PC-9 (cell line): ENCODE results near the gene GPATCH3. TPM values are rescaled to one million over a fixed set of nuclear protein-coding genes. Genes with fewer than 3 reads are reported as not detected.
"Not testable (repeated sequence)": the region's sequence is repeated elsewhere in the genome, so short reads cannot be mapped to it uniquely, and the experiment has no call there.

Experiments used
- BruUV-seq: library from RNA; stranded (reverse); fragments of 400-500 nt; replicated peaks from 2 replicates; lab custom pipeline; 2021; lab: Mats Ljungman, UMichigan
- CTCF ChIA-PET: fragments of 300-600 bp; sonication (Branson Sonifier 250); formaldehyde crosslinking; loops from one replicate; lab custom pipeline; 2022; ENCODE audit warnings: antibody characterized with exemption; lab: Charles Lee
- POLR2A ChIA-PET: fragments of 300-600 bp; sonication (Branson Sonifier 250); formaldehyde crosslinking; loops from one replicate; lab custom pipeline; 2022; ENCODE audit warnings: antibody characterized with exemption; ENCODE audit not compliant: unreplicated experiment; lab: Charles Lee
- DNase-seq, 2 experiments: peaks; one replicate each; pipeline versions ENCODE4 v3.0.0 to v3.0.0-alpha.2; 2015 to 2022; ENCODE audit warnings: mixed read lengths in 1 of 2
- H2AFZ ChIP-seq: fragments of 200-600 bp; sonication (generic); 2 replicates; pipeline ENCODE4 v1.8.1; 2017; ENCODE audit warnings: antibody characterized with exemption
- H3F3A ChIP-seq: fragments of 200-600 bp; sonication (generic); 2 replicates; pipeline ENCODE4 v1.8.1; 2017; ENCODE audit warnings: antibody characterized with exemption, mild to moderate bottlenecking, low read depth; ENCODE audit not compliant: insufficient read depth
- H3K27ac ChIP-seq: fragments of 200-600 bp; sonication (generic); 2 replicates; pipeline ENCODE4 v1.6.1; 2016; ENCODE audit warnings: mixed run types
- H3K27me3 ChIP-seq: fragments of 200-600 bp; sonication (generic); 2 replicates; pipeline ENCODE4 v1.6.1; 2016; ENCODE audit warnings: low read depth, mixed run types; ENCODE audit not compliant: insufficient read depth
- H3K36me3 ChIP-seq: fragments of 200-600 bp; sonication (generic); 2 replicates; pipeline ENCODE4 v1.6.1; 2016; ENCODE audit warnings: low read depth, mixed run types
- H3K4me1 ChIP-seq: fragments of 200-600 bp; sonication (generic); replicated peaks from 2 replicates; pipeline ENCODE4 v1.6.1; 2016; ENCODE audit warnings: mixed run types; ENCODE audit not compliant: insufficient read depth
- H3K4me2 ChIP-seq: fragments of 200-600 bp; sonication (generic); 2 replicates; pipeline ENCODE4 v1.6.1; 2017; ENCODE audit warnings: mixed run types
- H3K4me3 ChIP-seq: fragments of 200-600 bp; sonication (generic); 2 replicates; pipeline ENCODE4 v1.6.1; 2016; ENCODE audit warnings: mixed run types
- H3K79me2 ChIP-seq: fragments of 200-600 bp; sonication (generic); 2 replicates; pipeline ENCODE4 v1.6.1; 2017; ENCODE audit warnings: low read depth, mixed run types
- H3K9me2 ChIP-seq: fragments of 200-600 bp; sonication (generic); 2 replicates; pipeline ENCODE4 v1.8.1; 2017; ENCODE audit warnings: mild to moderate bottlenecking; ENCODE audit not compliant: insufficient read depth
- H3K9me3 ChIP-seq: fragments of 200-600 bp; sonication (generic); 2 replicates; pipeline ENCODE4 v1.8.1; 2016; ENCODE audit warnings: low read depth; ENCODE audit not compliant: insufficient read depth
- H4K20me1 ChIP-seq: fragments of 200-600 bp; sonication (generic); 2 replicates; pipeline ENCODE4 v1.8.1; 2017; ENCODE audit not compliant: insufficient read depth
- CTCF ChIP-seq: fragments of 200-600 bp; sonication (generic); conservative IDR thresholded peaks from 2 replicates; pipeline ENCODE4 v1.6.1; 2017; ENCODE audit warnings: mixed run types, antibody characterized with exemption, mild to moderate bottlenecking, moderate library complexity
- EZH2 ChIP-seq: fragments of 200-600 bp; sonication (generic); IDR thresholded peaks from 2 replicates; pipeline ENCODE4 v1.8.0; 2017; ENCODE audit warnings: antibody characterized with exemption, low read depth
- intact Hi-C: fragments of 100-400 bp; cut with micrococcal nuclease; formaldehyde crosslinking; loops from one replicate; pipeline ENCODE4 v1.10.0; 2022; ENCODE audit not compliant: unreplicated experiment
- total RNA-seq: library from RNA; stranded (reverse); gene quantifications from 2 replicates; pipeline ENCODE4 v1.2.3, GENCODE V29; 2021

The GPATCH3 gene
- total RNA-seq, 1 experiment from 2014 or later = 13.1 TPM

DNA sequence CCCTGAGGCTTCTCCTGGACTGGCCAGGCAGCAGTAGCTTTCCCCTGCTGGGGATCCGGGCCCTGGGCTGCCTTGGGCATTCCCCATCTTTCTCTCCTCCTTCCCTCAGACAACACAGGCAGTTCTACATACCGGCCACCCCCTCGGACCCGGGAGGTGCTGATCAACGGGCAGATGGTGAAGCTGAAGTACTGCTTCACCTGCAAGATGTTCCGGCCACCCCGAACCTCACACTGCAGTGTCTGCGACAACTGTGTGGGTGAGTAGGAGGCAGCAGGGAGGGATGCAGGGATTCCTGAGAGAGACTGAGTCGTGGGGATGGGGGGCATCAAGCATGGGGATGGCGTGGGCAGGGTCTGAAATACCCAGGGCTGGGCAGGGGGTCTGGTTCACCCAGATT is 51.8 kb downstream of the GPATCH3 start:
- Histone ChIP-seq H3K9me2 (no peaks in the 10 kb centered on the region), H4K20me1 (no peaks in the 10 kb centered on the region), H3K4me3 (peak overlapping the region; percentile 0; the same call in 1 of the 2 replicates), H2AFZ (no peak overlapping the region), H3K36me3 (0 out of 2 replicates have a peak, but pooled peaks cover 4% of the 10 kb centered on the region), H3K4me2 (peak overlapping the region; percentile 63), H3F3A (peaks cover 53% of the 10 kb centered on the region), H3K9me3 (no peaks in the 10 kb centered on the region), H3K27me3 (no peaks in the 10 kb centered on the region), H3K27ac (peak overlapping the region; percentile 100), H3K79me2 (no peaks in the 10 kb centered on the region; the same call in 1 of the 2 replicates), H3K4me1 (peaks cover 45% of the 10 kb centered on the region)
- intact Hi-C loops = loop anchor here (2.0 to 5.0 kb wide), 2 partner anchors 36 to 48 kb away; no protein-coding TSS in a partner anchor
- POLR2A ChIA-PET = interaction anchor here (0.6 to 2.7 kb wide), 4 partner anchors 16 to 164 kb away, joined by 5 to 42 read pairs (median 7); partner anchors contain the start of gene TENT5B
- TF ChIP-seq CTCF (no peak), EZH2 (no peak)
- CTCF ChIA-PET = interaction anchor here (1.2 to 3.5 kb wide), 4 partner anchors 12 to 171 kb away, joined by 5 to 18 read pairs (median 8); no protein-coding TSS in a partner anchor
- no TSS peak for BruUV-seq
- DNase-seq = no peak

GRCh38 chr1:26847826-26848225 is 52.4 kb downstream of the GPATCH3 start:
- ChIA-PET CTCF (interaction anchor here (3.5 kb wide), 1 partner anchor 12 kb away, joined by 18 read pairs; no protein-coding TSS in a partner anchor), POLR2A (interaction anchor here (0.6 to 2.7 kb wide), 3 partner anchors 17 to 165 kb away, joined by 4 to 42 read pairs (median 5); partner anchors contain the start of gene TENT5B)
- Histone ChIP-seq H3K4me2 (peak overlapping the region; percentile 63), H3F3A (peaks cover 51% of the 10 kb centered on the region), H3K4me1 (peaks cover 41% of the 10 kb centered on the region), H3K27ac (peak overlapping the region; percentile 100)
- intact Hi-C loops = loop anchor here (2.0 to 5.0 kb wide), 2 partner anchors 36 to 47 kb away; no protein-coding TSS in a partner anchor
- not testable (repeated sequence) for H3K9me2 ChIP-seq, H3K27me3 ChIP-seq, H3K36me3 ChIP-seq, H3K9me3 ChIP-seq, H3K4me3 ChIP-seq, H4K20me1 ChIP-seq, H2AFZ ChIP-seq, H3K79me2 ChIP-seq, BruUV-seq
- DNase-seq = peak in 1 of 2 experiments; percentile 77

DNA sequence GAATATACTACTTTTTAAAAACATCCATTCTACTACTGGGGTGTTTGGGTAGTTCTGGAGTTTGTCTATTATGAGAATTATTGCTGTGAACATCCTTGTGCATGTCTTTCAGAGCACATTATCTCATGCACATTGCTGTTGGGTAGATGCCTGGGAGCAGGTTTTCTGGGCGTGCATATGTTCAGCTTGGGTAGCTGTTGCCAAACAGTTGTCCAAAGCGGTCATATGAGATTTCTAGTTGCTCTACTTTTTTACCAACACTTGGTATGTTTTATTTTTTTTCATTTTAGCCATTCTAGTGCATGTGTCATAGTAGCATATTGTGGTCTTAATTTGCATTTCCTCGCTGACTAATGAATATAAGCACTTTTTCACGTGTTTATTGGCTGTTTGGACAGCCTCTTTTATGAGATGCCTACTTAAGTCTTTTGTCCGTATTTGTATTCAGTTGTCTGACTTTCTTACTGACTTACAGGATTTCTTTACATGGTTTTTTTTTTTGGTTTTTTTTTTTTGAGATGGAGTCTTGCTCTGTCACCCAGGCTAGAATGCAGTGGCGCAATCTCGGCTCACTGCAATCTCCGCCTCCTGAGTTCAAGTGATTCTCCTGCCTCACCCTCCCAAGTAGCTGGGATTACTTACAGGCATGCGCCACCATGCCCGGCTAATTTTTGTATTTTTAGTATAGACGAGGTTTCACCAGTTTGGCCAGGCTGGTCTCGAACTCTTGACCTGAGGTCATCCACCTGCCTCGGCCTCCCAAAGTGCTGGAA is 55.7 kb downstream of the GPATCH3 start:
- Histone ChIP-seq H3K4me2 (no peak overlapping the region), H3K27me3 (no peaks in the 10 kb centered on the region), H3K4me3 (no peak overlapping the region), H3K79me2 (no peaks in the 10 kb centered on the region; the same call in 1 of the 2 replicates), H3K9me2 (no peaks in the 10 kb centered on the region), H4K20me1 (no peaks in the 10 kb centered on the region), H3K9me3 (no peaks in the 10 kb centered on the region), H3F3A (peaks cover 29% of the 10 kb centered on the region), H2AFZ (no peak overlapping the region), H3K36me3 (no peaks in the 10 kb centered on the region), H3K4me1 (peaks cover 29% of the 10 kb centered on the region), H3K27ac (no peak overlapping the region)
- no peak for DNase-seq
- TF ChIP-seq EZH2 (no peak), CTCF (no peak)
- POLR2A ChIA-PET = no interaction called here
- no TSS peak for BruUV-seq
- intact Hi-C loops = loop anchor here (5.0 kb wide), 1 partner anchor 32 kb away; no protein-coding TSS in a partner anchor
- CTCF ChIA-PET = no interaction called here

Other genes starting within 250 kb of the GPATCH3 start
- 44.8 and 60.5 TPM in 2 replicates for gene ARID1A, start 204.5 kb downstream of the GPATCH3 start, total RNA-seq
- 30.8 and 31.9 TPM in 2 replicates for gene PIGV, start 112.5 kb downstream of the GPATCH3 start, total RNA-seq
- gene ZDHHC18, start 73.8 kb downstream of the GPATCH3 start, total RNA-seq = 27.2 and 36.1 TPM in 2 replicates
- gene SFN, start 37.3 kb downstream of the GPATCH3 start, total RNA-seq = 326 and 355 TPM in 2 replicates
- 23.8 and 30.6 TPM in 2 replicates for gene GPN2, start 10.2 kb downstream of the GPATCH3 start, total RNA-seq
- not detected in 2 replicates for gene NR0B2, start 13.5 kb upstream of the GPATCH3 start, total RNA-seq
- 93.6 and 104 TPM in 2 replicates for gene NUDC, start 21.3 kb upstream of the GPATCH3 start, total RNA-seq
- 20.5 and 21.3 TPM in 2 replicates for gene KDF1, start 60.0 kb upstream of the GPATCH3 start, total RNA-seq
- 7.4 and 7.9 TPM in 2 replicates for gene TRNP1, start 93.2 kb upstream of the GPATCH3 start, total RNA-seq
- 3.6 and 4.9 TPM in 2 replicates for gene TENT5B, start 112.4 kb upstream of the GPATCH3 start, total RNA-seq